GM06990 (cell line): ENCODE data around the gene PDCD7.

Experiments used
- DNase-seq: peaks from one replicate; pipeline ENCODE4 v3.0.0-alpha.2; 2011; ENCODE audit not compliant: insufficient read length; ENCODE audit errors: extremely low read depth
- H3K27me3 ChIP-seq: replicated peaks from 2 replicates; pipeline ENCODE4 v1.6.0; 2011; ENCODE audit warnings: low read length; ENCODE audit not compliant: control insufficient read depth, insufficient read depth
- H3K36me3 ChIP-seq: 2 replicates; pipeline ENCODE4 v1.5.1; 2011; ENCODE audit warnings: low read length; ENCODE audit not compliant: control insufficient read depth, insufficient read depth
- H3K4me3 ChIP-seq: replicated peaks from 2 replicates; pipeline ENCODE4 v1.5.1; 2011; ENCODE audit warnings: low read depth, mild to moderate bottlenecking, control low read depth, low read length
- TF ChIP-seq, protein P1 (sequence below): IDR thresholded peaks from 2 replicates; pipeline ENCODE4 v1.5.1; 2011; ENCODE audit warnings: low read length, control low read depth, mild to moderate bottlenecking, inconsistent platforms; ENCODE audit not compliant: insufficient read depth, poor library complexity, severe bottlenecking

Gene PDCD7

DNA sequence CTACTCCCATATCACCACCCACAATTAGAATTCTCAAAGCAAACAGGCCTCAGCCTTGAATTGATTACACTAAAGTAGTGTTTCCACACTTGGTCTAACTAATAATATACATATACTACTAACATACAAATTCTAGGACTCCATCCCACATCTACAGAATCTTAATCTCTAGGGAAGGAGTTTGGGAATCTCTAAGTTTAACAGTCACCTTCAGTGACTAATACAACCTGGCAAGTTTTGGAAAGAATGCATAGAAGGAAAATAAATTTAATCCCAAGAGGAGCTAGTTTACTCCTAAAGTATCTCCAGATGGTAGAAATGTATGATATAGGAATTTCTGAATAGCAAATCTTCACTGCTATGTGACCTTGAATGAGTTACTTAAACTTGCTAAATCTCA is 42.4 kb upstream of the PDCD7 start:
- H3K4me3 ChIP-seq = no peak overlapping the region
- TF ChIP-seq, protein P1, sequence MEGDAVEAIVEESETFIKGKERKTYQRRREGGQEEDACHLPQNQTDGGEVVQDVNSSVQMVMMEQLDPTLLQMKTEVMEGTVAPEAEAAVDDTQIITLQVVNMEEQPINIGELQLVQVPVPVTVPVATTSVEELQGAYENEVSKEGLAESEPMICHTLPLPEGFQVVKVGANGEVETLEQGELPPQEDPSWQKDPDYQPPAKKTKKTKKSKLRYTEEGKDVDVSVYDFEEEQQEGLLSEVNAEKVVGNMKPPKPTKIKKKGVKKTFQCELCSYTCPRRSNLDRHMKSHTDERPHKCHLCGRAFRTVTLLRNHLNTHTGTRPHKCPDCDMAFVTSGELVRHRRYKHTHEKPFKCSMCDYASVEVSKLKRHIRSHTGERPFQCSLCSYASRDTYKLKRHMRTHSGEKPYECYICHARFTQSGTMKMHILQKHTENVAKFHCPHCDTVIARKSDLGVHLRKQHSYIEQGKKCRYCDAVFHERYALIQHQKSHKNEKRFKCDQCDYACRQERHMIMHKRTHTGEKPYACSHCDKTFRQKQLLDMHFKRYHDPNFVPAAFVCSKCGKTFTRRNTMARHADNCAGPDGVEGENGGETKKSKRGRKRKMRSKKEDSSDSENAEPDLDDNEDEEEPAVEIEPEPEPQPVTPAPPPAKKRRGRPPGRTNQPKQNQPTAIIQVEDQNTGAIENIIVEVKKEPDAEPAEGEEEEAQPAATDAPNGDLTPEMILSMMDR = no peak
- peaks cover 6% of the 10 kb centered on the region for H3K36me3 ChIP-seq
- H3K27me3 ChIP-seq = no peaks in the 10 kb centered on the region
- no peak for DNase-seq

DNA sequence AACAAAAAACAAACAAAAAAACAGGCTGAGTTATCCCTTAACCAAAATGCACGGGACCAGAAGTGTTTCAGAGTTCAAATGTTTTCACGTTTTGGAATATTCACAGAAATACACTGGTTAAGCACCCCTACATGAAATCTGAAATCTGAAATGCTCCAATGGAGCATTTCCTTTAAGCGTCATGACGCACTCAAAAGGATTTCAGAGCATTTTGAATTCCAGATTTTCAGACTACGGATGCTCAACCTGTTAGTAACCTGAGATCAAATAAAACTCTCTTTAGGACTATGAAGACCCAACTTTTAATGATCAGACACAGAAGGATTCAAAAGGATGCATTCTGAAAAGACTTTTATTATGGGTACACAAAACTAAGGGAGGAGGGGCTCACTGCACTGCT is 41.9 kb upstream of the PDCD7 start:
- no peak for DNase-seq
- TF ChIP-seq, protein P1 = no peak
- Histone ChIP-seq H3K4me3 (no peak overlapping the region), H3K36me3 (peaks cover 6% of the 10 kb centered on the region), H3K27me3 (no peaks in the 10 kb centered on the region)

DNA sequence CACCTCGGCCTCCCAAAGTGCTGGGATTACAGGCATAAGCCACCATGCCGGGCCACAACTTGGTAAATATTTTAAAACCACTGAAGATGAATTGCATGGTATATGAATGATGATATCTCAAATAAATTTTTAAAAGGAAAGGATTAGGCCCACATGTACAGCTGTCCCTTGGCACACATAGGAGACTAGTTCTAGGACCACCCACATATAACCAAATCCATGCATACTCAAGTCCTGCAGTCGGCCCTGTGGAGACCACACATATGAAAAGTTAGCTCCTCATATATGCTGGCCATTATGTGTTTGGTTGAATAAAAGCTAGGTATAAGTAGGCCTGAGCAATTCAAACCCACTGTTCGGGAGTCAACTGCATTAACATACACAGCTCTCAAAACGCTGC is 40.9 kb upstream of the PDCD7 start:
- TF ChIP-seq, protein P1 = no peak
- Histone ChIP-seq H3K36me3 (peaks cover 6% of the 10 kb centered on the region), H3K4me3 (no peak overlapping the region), H3K27me3 (no peaks in the 10 kb centered on the region)
- no peak for DNase-seq

DNA sequence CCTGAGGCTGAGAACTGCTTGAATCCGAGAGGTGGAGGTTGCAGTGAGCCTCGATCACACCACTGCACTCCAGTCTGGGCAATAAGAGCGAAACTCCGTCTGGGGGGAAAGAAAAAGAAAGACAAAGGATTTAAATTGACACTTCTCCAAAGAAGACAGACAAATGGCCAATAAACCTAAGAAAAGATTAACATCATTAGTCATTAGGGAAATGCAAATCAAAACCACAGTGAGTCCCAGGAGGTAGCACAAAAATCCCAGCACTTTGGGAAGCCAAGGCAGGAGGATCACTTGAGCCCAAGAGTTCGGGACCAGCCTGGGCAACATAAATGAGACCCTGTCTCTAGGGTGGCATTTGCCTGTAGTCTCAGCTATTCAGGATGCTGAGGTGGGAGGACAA is 38.9 kb upstream of the PDCD7 start:
- DNase-seq = no peak
- TF ChIP-seq, protein P1 = no peak

DNA sequence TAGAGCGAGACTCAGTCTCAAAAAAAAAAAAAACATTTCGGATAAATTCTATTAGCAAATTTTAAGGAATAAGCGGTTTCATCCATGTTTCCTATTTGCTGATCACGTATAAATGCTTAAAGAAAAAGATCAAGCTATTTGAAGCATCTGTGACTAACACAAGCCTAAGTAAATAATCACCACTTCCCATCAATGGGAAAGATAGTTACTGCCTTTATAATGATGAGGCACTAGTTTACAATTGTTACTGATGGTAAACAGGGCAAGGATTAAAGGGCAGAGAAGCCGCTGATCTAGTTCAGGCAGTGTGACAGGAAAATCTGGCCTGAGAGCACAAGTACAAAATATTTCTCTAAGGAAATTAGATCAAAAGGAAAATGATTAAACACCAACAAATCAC is 37.8 kb upstream of the PDCD7 start:
- TF ChIP-seq, protein P1 = no peak
- no peak for DNase-seq
- H3K36me3 ChIP-seq = peaks cover 4% of the 10 kb centered on the region

More for the DNA sequence above, 38.9 kb upstream of the PDCD7 start:
- Histone ChIP-seq H3K4me3 (no peak overlapping the region), H3K27me3 (no peaks in the 10 kb centered on the region), H3K36me3 (peaks cover 6% of the 10 kb centered on the region)

DNA sequence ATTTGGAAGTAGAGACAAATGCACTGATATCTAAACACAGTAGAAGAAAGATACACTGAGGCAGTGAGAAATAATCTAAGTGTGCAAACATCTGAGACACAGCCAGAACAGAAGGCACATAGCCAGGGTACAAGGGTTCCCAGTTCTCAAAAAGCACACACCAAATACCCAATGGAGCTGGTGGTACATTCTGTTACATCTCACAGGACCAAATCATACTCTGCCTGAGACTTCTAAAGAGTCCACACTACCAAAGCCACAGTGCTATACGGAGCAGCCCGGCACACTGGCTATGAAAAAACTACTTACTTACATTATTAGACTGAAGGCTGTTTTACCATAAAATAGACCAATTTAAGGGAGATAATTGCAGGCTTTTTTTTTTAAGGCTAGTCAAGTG is 32.3 kb upstream of the PDCD7 start:
- no peak for DNase-seq
- no peaks in the 10 kb centered on the region for H3K27me3 ChIP-seq
- H3K4me3 ChIP-seq = no peak overlapping the region
- TF ChIP-seq, protein P1 = no peak
- H3K36me3 ChIP-seq = no peaks in the 10 kb centered on the region; the same call in none of the 2 replicates

More for the DNA sequence above, 37.8 kb upstream of the PDCD7 start:
- no peaks in the 10 kb centered on the region for H3K27me3 ChIP-seq
- no peak overlapping the region for H3K4me3 ChIP-seq
